GM19328 (cell line): ENCODE data around the gene PRR22.
"Not testable (repeated sequence)": the region's sequence is repeated elsewhere in the genome, so short reads cannot be mapped to it uniquely, and the experiment has no call there.

Experiments
- ATAC-seq: cut with Tn5 transposase; IDR thresholded peaks from one replicate; pipeline ENCODE4 v1.9.1; 2021; ENCODE audit warnings: mild to moderate bottlenecking, moderate library complexity; ENCODE audit not compliant: unreplicated experiment

PRR22 gene

DNA sequence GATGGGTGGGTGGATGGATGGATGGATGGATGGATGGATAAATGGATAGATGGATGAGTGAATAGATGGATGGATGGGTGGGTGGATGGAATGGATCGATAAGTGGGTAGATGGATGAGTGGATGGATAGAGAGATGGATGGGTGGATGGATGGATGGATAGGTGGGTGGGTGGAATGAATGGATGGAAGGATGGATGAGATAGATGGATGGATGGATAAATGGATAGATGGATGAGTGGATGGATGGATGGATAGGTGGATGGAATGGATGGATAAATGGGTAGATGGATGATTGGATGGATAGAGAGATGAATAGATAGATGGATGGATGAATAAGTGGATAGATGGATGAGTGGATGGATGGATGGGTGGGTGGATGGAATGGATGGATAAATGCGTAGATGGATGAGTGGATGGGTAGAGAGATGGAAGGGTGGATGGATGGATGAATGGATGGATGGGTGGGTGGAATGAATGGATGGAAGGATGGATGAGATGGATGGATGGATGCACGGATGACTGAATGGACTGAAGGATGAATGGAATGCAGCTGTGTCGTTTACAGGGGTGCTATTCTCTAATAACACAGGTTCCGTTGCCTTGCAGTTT is 21.8 kb downstream of the PRR22 start:
- ATAC-seq = no peak

DNA sequence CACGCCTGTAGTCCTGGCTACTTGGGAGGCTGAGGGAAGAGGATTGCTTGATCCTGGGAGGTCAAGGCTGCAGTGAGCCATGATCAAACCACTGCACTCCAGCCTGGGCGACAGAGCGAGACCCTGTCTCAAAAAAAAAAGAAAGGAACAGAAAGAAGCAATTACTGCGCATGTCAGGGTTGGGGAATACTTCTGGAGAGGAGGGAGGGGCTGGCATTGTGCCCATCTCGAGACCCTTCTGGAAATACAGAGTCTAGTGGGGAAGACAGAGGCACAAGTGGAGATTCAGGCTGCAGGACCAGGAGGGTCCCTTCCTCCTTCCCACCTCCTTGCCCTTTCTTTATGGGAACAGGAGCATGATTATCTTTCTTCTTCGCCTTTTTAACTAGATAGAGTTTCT is 30.8 kb downstream of the PRR22 start:
- ATAC-seq = no peak

DNA sequence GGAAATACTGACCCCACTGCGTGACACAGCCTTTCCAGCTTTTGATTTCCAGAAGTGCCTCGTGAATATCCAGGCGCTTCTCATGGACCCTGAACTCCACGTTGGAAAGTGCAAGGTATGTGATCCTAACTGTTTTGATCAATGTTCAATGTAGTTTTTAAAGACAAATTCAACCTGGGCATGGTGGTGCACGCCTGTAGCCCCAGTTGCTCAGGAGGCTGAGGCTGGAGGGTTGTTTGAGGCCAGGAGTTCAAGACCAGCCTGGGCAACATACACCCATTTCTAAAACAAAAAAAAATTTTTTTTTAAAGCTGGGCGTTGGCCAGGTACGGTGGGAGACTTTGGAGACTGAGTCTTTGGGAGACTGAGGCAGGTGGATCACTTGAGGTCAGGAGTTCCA is 32.8 kb downstream of the PRR22 start:
- no peak for ATAC-seq

DNA sequence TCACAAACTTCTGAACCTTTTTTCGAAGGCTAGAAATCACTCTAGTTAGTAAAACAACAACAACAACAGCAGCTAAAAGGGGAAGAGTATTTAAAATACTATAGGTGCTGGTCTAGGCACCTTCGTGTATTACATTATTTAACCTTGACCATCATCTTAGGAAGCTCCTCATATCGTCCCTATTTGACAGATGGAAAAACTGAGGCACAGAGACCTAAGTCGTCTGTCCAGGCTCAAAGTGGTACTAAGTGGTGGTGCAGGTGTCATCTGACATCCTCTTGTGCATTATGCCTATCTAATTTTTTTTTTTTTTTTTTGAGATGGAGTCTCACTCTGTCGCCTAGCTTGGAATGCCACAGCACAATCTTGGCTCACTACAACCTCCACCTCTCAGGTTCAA is 35.0 kb downstream of the PRR22 start:
- ATAC-seq = no peak

DNA sequence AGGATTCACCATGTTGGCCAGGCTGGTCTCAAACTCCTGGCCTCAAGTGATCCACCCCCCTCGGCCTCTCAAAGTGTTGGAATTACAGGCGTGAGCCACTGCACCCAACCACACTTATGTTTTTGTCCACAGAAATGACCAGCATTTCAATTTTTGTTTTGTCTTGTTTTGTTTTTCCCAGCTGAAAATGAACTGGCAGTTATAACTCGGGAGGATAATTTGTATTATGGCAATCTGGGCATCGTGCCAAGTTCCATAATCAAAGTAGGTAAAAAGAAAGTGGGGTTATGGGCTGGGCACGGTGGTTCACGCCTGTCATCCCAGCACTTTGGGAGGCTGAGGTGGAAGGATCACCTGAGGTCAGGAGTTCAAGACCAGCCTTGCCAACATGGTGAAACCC is 35.6 kb downstream of the PRR22 start:
- not testable (repeated sequence) for ATAC-seq

DNA sequence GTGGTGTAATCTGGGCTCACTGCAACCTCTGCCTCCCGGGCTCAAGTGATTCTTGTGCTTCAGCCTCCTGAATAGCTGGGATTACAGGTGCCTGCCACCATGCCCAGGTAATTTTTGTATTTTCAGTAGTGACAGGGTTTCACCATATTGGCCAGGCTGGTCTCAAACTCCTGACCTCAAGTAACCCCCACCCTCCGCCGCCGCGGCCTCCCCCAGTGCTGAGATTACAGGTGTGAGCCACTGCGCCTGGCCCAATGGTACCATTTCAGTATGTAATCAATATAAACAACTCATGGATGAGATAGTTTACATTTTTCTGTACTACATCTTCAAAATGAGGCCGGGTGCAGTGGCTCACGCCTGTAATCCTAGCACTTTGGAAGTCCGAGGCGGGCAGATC is 39.5 kb downstream of the PRR22 start:
- ATAC-seq = not testable (repeated sequence)

DNA sequence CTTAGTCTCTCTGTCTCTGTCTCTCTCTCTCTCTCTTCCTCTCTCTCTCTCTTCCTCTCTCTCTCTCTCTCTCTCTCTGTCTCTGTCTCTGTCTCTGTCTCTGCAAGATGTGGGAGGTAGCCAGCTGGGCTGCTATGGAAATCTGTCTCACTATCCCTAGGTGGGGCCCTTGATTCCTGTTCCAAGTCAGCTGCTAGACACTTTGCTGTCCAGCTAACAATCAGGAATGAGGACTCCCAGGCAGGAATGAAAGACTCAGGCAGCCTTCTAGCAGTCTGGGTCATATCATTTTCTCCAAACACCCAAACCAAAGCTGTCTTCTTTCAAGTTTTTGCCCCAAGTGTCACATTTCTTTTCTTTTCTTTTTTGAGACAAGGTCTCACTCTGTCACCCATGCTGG is 40.9 kb downstream of the PRR22 start:
- ATAC-seq = no peak

DNA sequence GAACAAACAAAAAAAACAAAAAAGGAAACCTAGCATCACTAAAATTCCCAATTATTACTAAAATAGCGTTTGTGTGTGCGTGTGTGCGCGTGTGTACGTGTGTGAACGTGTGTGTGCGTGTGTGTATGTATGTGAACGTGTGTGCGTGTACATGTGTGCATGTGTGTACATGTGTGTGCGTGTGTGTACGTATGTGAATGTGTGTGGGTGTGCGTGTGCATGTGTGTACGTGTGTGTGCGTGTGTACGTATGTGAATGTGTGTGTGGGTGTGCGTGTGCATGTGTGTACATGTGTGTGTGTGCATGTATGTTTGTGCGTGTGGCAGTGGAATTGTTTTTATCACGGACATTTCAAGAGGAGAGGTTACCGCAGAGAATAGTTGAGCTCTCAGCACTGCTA is 42.5 kb downstream of the PRR22 start:
- ATAC-seq = no peak

DNA sequence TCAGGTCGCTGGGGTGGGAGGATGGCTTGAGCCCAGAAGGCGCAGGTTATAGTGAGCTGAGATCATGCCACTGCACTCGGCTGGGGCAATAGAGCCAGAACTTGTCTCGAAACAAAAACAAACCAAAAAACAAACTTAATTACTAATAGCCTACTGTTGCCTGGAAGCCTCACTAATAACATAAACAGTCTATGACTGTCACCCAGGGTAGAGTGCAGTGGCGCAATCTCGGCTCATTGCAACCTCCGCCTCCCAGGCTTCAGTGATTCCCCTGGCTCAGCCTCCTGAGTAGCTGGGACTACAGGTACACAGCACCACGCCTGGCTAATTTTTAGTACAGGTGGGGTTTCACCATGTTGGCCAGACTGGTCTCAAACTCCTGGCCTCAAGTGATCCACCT is 46.1 kb downstream of the PRR22 start:
- no peak for ATAC-seq

DNA sequence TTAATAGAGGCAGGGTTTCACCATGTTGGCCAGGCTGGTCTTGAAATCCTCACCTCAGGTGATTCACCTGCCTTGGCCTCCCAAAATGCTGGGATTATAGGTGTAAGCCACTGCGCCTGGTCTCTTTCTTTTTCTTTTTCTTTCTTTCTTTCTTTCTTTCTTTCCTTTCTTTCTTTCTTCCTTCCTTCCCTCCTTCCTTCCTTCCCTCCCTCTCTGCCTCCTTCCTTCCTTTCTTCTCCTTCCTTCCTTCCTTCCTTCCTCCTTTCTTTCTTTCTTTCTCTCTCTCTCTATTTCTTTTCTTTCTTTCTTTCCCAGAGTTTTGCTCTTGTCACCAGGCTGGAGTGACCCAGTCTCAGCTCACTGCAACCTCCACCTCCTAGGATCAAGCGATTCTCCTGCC is 51.4 kb downstream of the PRR22 start:
- ATAC-seq = not testable (repeated sequence)
